Suprapubic skin (tissue), 3 donors: ENCODE data around the gene PPAT.

ENCODE experiments used
- CTCF ChIP-seq, 2 donors: fragments of 200-600 bp in 1 of 2; fragments of 450-650 bp in 1 of 2; sonication (generic) in 1 of 2; IDR thresholded peaks; one replicate each; pipeline ENCODE4 v1.5.1; 2016 to 2019; ENCODE audit warnings: antibody characterized with exemption in 2 of 2, mild to moderate bottlenecking in 1 of 2, moderate library complexity in 1 of 2
- POLR2AphosphoS5 ChIP-seq, 3 donors: sonication (generic); formaldehyde crosslinking; IDR thresholded peaks; one replicate each; pipeline ENCODE4 v1.6.1; 2017; ENCODE audit warnings: antibody characterized with exemption in 3 of 3

- TF ChIP-seq POLR2AphosphoS5 (IDR thresholded peaks at IDR 0.05) (no peak), CTCF (IDR thresholded peaks at IDR 0.05) (no peak)
Observed at GRCh38 chr4:56389558-56389957, 45.9 kb downstream of the PPAT start.
